ENCODE measurements around the gene RNF223.
"Not testable (repeated sequence)": the region's sequence is repeated elsewhere in the genome, so short reads cannot be mapped to it uniquely, and the experiment has no call there.

Gene RNF223

GRCh38 chr1:1044455-1045078 lies 29.5 kb downstream of the RNF223 start:
- DNase-seq (ENCODE audit: low read depth): no peak

GRCh38 chr1:1043921-1044320 lies 30.2 kb downstream of the RNF223 start:
- no peak for DNase-seq (ENCODE audit: low read depth)

- DNase-seq (ENCODE audit: low read depth): no peak
Observed at GRCh38 chr1:1043411-1043810, 30.7 kb downstream of the RNF223 start.

GRCh38 chr1:1042835-1043234 lies 31.3 kb downstream of the RNF223 start:
- no peak for DNase-seq (ENCODE audit: low read depth)

GRCh38 chr1:1041873-1042272 lies 32.2 kb downstream of the RNF223 start:
- no peak for DNase-seq (ENCODE audit: low read depth)

- no peak for DNase-seq (ENCODE audit: low read depth)
Observed at GRCh38 chr1:1041092-1041523, 33.0 kb downstream of the RNF223 start.

- peak; percentile 65 for DNase-seq (ENCODE audit: low read depth)
Observed at GRCh38 chr1:1040004-1040991, 33.8 kb downstream of the RNF223 start.

GRCh38 chr1:1039145-1039910 lies 34.8 kb downstream of the RNF223 start:
- DNase-seq (ENCODE audit: low read depth): no peak

GRCh38 chr1:1038694-1039093 lies 35.4 kb downstream of the RNF223 start:
- DNase-seq (ENCODE audit: low read depth): no peak

GRCh38 chr1:1037366-1038327 lies 36.5 kb downstream of the RNF223 start:
- no peak for DNase-seq (ENCODE audit: low read depth)

- DNase-seq (ENCODE audit: low read depth): no peak
Observed at GRCh38 chr1:1035291-1035943, 38.7 kb downstream of the RNF223 start.

GRCh38 chr1:1034439-1034781 lies 39.7 kb downstream of the RNF223 start:
- no peak for DNase-seq (ENCODE audit: low read depth)

- no peak for DNase-seq (ENCODE audit: low read depth)
Observed at GRCh38 chr1:1033731-1034438, 40.2 kb downstream of the RNF223 start.

GRCh38 chr1:1033009-1033587 lies 41.0 kb downstream of the RNF223 start:
- peak; percentile 68 for DNase-seq (ENCODE audit: low read depth)

GRCh38 chr1:1032424-1032823 lies 41.7 kb downstream of the RNF223 start:
- no peak for DNase-seq (ENCODE audit: low read depth)

- DNase-seq (ENCODE audit: low read depth): no peak
Observed at GRCh38 chr1:1031659-1032235, 42.4 kb downstream of the RNF223 start.

GRCh38 chr1:1030867-1031658 lies 43.0 kb downstream of the RNF223 start:
- not testable (repeated sequence) for DNase-seq (ENCODE audit: low read depth)

- DNase-seq (ENCODE audit: low read depth): no peak
Observed at GRCh38 chr1:1027791-1028190, 46.3 kb downstream of the RNF223 start.
